ENCODE data around the gene ADTRP.
"Not testable (repeated sequence)": the region's sequence is repeated elsewhere in the genome, so short reads cannot be mapped to it uniquely, and the experiment has no call there.

The ADTRP gene

GRCh38 chr6:11689847-11690246 lies 88.8 kb downstream of the ADTRP start:
- no peak for DNase-seq (ENCODE audit: low spot score)

- DNase-seq (ENCODE audit: low spot score), result not testable (repeated sequence)
Measured at GRCh38 chr6:11689400-11689799, 89.2 kb downstream of the ADTRP start.

GRCh38 chr6:11688425-11688709 lies 90.2 kb downstream of the ADTRP start:
- no peak for DNase-seq (ENCODE audit: low spot score)

GRCh38 chr6:11685481-11686093 lies 93.0 kb downstream of the ADTRP start:
- no peak for DNase-seq (ENCODE audit: low spot score)

- DNase-seq (ENCODE audit: low spot score), result no peak
Measured at GRCh38 chr6:11684901-11685480, 93.6 kb downstream of the ADTRP start.

GRCh38 chr6:11683871-11684270 lies 94.7 kb downstream of the ADTRP start:
- no peak for DNase-seq (ENCODE audit: low spot score)

- DNase-seq (ENCODE audit: low spot score), result no peak
Measured at GRCh38 chr6:11682561-11682975, 96.0 kb downstream of the ADTRP start.

GRCh38 chr6:11681770-11682169 lies 96.8 kb downstream of the ADTRP start:
- no peak for DNase-seq (ENCODE audit: low spot score)

- DNase-seq (ENCODE audit: low spot score), result no peak
Measured at GRCh38 chr6:11681357-11681756, 97.2 kb downstream of the ADTRP start.

GRCh38 chr6:11680479-11680878 lies 98.1 kb downstream of the ADTRP start:
- DNase-seq (ENCODE audit: low spot score), result not testable (repeated sequence)

GRCh38 chr6:11679099-11679498 lies 99.5 kb downstream of the ADTRP start:
- DNase-seq (ENCODE audit: low spot score), result no peak

- no peak for DNase-seq (ENCODE audit: low spot score)
Measured at GRCh38 chr6:11675601-11676000, 103.0 kb downstream of the ADTRP start.

GRCh38 chr6:11672669-11673068 lies 105.9 kb downstream of the ADTRP start:
- DNase-seq (ENCODE audit: low spot score), result no peak

- no peak for DNase-seq (ENCODE audit: low spot score)
Measured at GRCh38 chr6:11672256-11672655, 106.3 kb downstream of the ADTRP start.

GRCh38 chr6:11669696-11670095 lies 108.9 kb downstream of the ADTRP start:
- DNase-seq (ENCODE audit: low spot score), result no peak

- no peak for DNase-seq (ENCODE audit: low spot score)
Measured at GRCh38 chr6:11668455-11668854, 110.1 kb downstream of the ADTRP start.

- DNase-seq (ENCODE audit: low spot score), result no peak
Measured at GRCh38 chr6:11667876-11668275, 110.7 kb downstream of the ADTRP start.

- no peak for DNase-seq (ENCODE audit: low spot score)
Measured at GRCh38 chr6:11665604-11666326, 112.8 kb downstream of the ADTRP start.

Measured in germinal center (tissue), 1 donor.